IMR-90 (cell line): ENCODE measurements around the gene CCDC122. TPM values are rescaled to one million over a fixed set of nuclear protein-coding genes. Genes with fewer than 3 reads are reported as not detected.

ENCODE experiments used
- ATAC-seq: fragments of 200-7000 bp; cut with Tn5 transposase; 2 replicates; pipeline ENCODE4 v1.9.1; 2020; ENCODE audit warnings: low read depth, mild to moderate bottlenecking, moderate library complexity
- BruUV-seq: library from RNA; stranded (reverse); fragments of 400-500 nt; replicated peaks from 2 replicates; lab custom pipeline; 2021; lab: Mats Ljungman, UMichigan
- CTCF ChIA-PET: fragments of 300-600 bp; formaldehyde crosslinking; extraction: SDS; loops from one replicate; lab custom pipeline; 2021; ENCODE audit warnings: antibody characterized with exemption; lab: Yijun Ruan, JAX
- POLR2A ChIA-PET: fragments of 300-600 bp; sonication (Branson Sonifier 250); formaldehyde crosslinking; loops from one replicate; lab custom pipeline; 2022; ENCODE audit warnings: antibody characterized with exemption; ENCODE audit not compliant: unreplicated experiment; lab: Charles Lee
- DNase-seq: peaks from one replicate; pipeline ENCODE4 v3.0.0; 2013
- H2AFZ ChIP-seq: replicated peaks from 2 replicates; pipeline ENCODE3; 2013; ENCODE audit warnings: low read length, mild to moderate bottlenecking; ENCODE audit not compliant: poor library complexity
- H2AK5ac ChIP-seq: 2 replicates; pipeline ENCODE4 v1.6.1; 2013; ENCODE audit warnings: low read depth, low read length, inconsistent platforms
- H2AK9ac ChIP-seq: replicated peaks from 2 replicates; pipeline ENCODE3; 2013; ENCODE audit warnings: mild to moderate bottlenecking, low read depth, low read length, moderate library complexity; ENCODE audit not compliant: poor library complexity
- H2BK120ac ChIP-seq: 2 replicates; pipeline ENCODE4 v1.6.1; 2013; ENCODE audit warnings: low read depth, low read length, inconsistent platforms
- H2BK15ac ChIP-seq: 3 replicates; pipeline ENCODE4 v1.6.1; 2013; ENCODE audit warnings: low read depth, low read length, inconsistent platforms
- H2BK20ac ChIP-seq: 2 replicates; pipeline ENCODE4 v1.6.1; 2013; ENCODE audit warnings: low read depth, mild to moderate bottlenecking, inconsistent platforms, low read length, moderate library complexity
- H2BK5ac ChIP-seq: 2 replicates; pipeline ENCODE4 v1.6.1; 2013; ENCODE audit warnings: mild to moderate bottlenecking, low read depth, low read length, inconsistent platforms; ENCODE audit not compliant: poor library complexity, severe bottlenecking
- H3K14ac ChIP-seq: replicated peaks from 2 replicates; pipeline ENCODE4 v1.6.1; 2013; ENCODE audit warnings: low read depth, low read length, inconsistent platforms
- H3K18ac ChIP-seq: 2 replicates; pipeline ENCODE4 v1.6.1; 2013; ENCODE audit warnings: low read depth, low read length, control low read depth
- H3K23ac ChIP-seq: 2 replicates; pipeline ENCODE4 v1.6.1; 2013; ENCODE audit warnings: low read depth, low read length, inconsistent platforms
- H3K27ac ChIP-seq: 2 replicates; pipeline ENCODE4 v1.5.1; 2013; ENCODE audit warnings: mild to moderate bottlenecking, control low read depth, low read length; ENCODE audit not compliant: insufficient read depth
- H3K27me3 ChIP-seq: 2 replicates; pipeline ENCODE4 v1.6.1; 2013; ENCODE audit warnings: low read length; ENCODE audit not compliant: control insufficient read depth, insufficient read depth
- H3K36me3 ChIP-seq: 2 replicates; pipeline ENCODE4 v1.6.1; 2013; ENCODE audit warnings: low read length, mixed read lengths; ENCODE audit not compliant: control insufficient read depth, insufficient read depth
- H3K4ac ChIP-seq: 2 replicates; pipeline ENCODE4 v1.6.1; 2013; ENCODE audit warnings: low read depth, low read length, inconsistent platforms
- H3K4me1 ChIP-seq: 2 replicates; pipeline ENCODE4 v1.6.1; 2013; ENCODE audit warnings: low read length, mixed read lengths; ENCODE audit not compliant: control insufficient read depth, insufficient read depth
- H3K4me2 ChIP-seq: 2 replicates; pipeline ENCODE4 v1.6.1; 2013; ENCODE audit warnings: low read depth, mild to moderate bottlenecking, control low read depth, low read length, moderate library complexity
- H3K4me3 ChIP-seq: 2 replicates; pipeline ENCODE4 v1.5.1; 2013; ENCODE audit warnings: low read depth, mild to moderate bottlenecking, control low read depth, low read length, moderate library complexity; ENCODE audit not compliant: insufficient read depth
- H3K56ac ChIP-seq: 2 replicates; pipeline ENCODE4 v1.6.1; 2013; ENCODE audit warnings: low read length, inconsistent platforms; ENCODE audit not compliant: insufficient read depth; ENCODE audit errors: extremely low read depth
- H3K79me1 ChIP-seq, 2 experiments: 2 replicates each; pipeline ENCODE4 v1.6.1; 2013; ENCODE audit warnings: low read length in 2 of 2, inconsistent platforms in 1 of 2, low read depth in 1 of 2
- H3K9ac ChIP-seq: 2 replicates; pipeline ENCODE4 v1.6.1; 2013; ENCODE audit warnings: low read depth, low read length, control low read depth
- H3K9me1 ChIP-seq: 2 replicates; pipeline ENCODE4 v1.6.1; 2013; ENCODE audit warnings: low read length, inconsistent platforms; ENCODE audit not compliant: insufficient read depth
- H3K9me3 ChIP-seq: 2 replicates; pipeline ENCODE4 v1.6.1; 2013; ENCODE audit warnings: low read length; ENCODE audit not compliant: control insufficient read depth, insufficient read depth
- H4K20me1 ChIP-seq: 2 replicates; pipeline ENCODE4 v1.6.1; 2013; ENCODE audit warnings: low read length, inconsistent platforms; ENCODE audit not compliant: insufficient read depth
- H4K5ac ChIP-seq: 2 replicates; pipeline ENCODE4 v1.6.1; 2013; ENCODE audit warnings: mild to moderate bottlenecking, low read depth, low read length, control low read depth
- H4K8ac ChIP-seq, 2 experiments: 2 replicates each; pipeline ENCODE4 v1.6.1; 2013; ENCODE audit warnings: low read depth in 2 of 2, low read length in 2 of 2, control low read depth in 1 of 2, inconsistent platforms in 1 of 2
- H4K91ac ChIP-seq: 2 replicates; pipeline ENCODE4 v1.6.1; 2013; ENCODE audit warnings: low read depth, low read length, inconsistent platforms; ENCODE audit not compliant: insufficient read depth
- BHLHE40 ChIP-seq: fragments of 150-350 bp; IDR thresholded peaks from 2 replicates; pipeline ENCODE4 v1.6.1; 2016; ENCODE audit warnings: mild to moderate bottlenecking, low read depth, low read length
- CEBPB ChIP-seq: IDR thresholded peaks from 2 replicates; pipeline ENCODE4 v1.6.1; 2012; ENCODE audit warnings: low read depth, low read length, improper control_type of control experiment
- ELK1 ChIP-seq: fragments of 150-350 bp; IDR thresholded peaks from 2 replicates; pipeline ENCODE4 v1.6.1; 2016; ENCODE audit warnings: low read depth, mild to moderate bottlenecking, low read length, moderate library complexity, borderline replicate concordance
- MXI1 ChIP-seq: IDR thresholded peaks from 2 replicates; pipeline ENCODE4 v1.6.1; 2012; ENCODE audit warnings: low read depth, mild to moderate bottlenecking, low read length, moderate library complexity, borderline replicate concordance
- WGBS, 2 experiments: methylation state at CpG; one replicate each; pipeline versions ENCODE4 v1.1.5 to v1.1.7; 2013; ENCODE audit warnings: missing lambda C conversion rate in 2 of 2; ENCODE audit not compliant: insufficient read length in 1 of 2; ENCODE audit errors: extremely low coverage in 2 of 2; 5-methylcytosine and 5-hydroxymethylcytosine counted together
- dilution Hi-C: fragments of 300-500 bp; cut with HindIII; formaldehyde crosslinking; loops from one replicate; pipeline ENCODE4 v1.14.3; 2018; ENCODE audit warnings: low sequenced_read_pairs; ENCODE audit not compliant: unreplicated experiment
- in situ Hi-C: fragments of 300-500 bp; cut with MboI; formaldehyde crosslinking; loops from 3 replicates; pipeline ENCODE4 v1.14.3; 2019; ENCODE audit warnings: low sequenced_read_pairs, inconsistent platforms, mixed read lengths
- intact Hi-C: fragments of 100-400 bp; cut with micrococcal nuclease; formaldehyde crosslinking; loops from 2 replicates; pipeline ENCODE4 v1.10.0; 2022
- polyA plus RNA-seq, 3 experiments: library from polyadenylated mRNA; depleted of rRNA; stranded (reverse); fragments of >200 nt; gene quantifications; 2 replicates each; pipeline ENCODE4 v1.2.3, GENCODE V29; 2012; ENCODE audit warnings: low replicate concordance in 1 of 3
- total RNA-seq: library from RNA; depleted of rRNA; stranded (reverse); fragments of >200 nt; gene quantifications from 2 replicates; pipeline ENCODE4 v1.2.3, GENCODE V29; 2012

Gene CCDC122
- total and polyA plus RNA-seq, 2 of the 4 experiments (the other 2 are of a cell fraction), result 0.70 to 0.72 TPM

GRCh38 chr13:43838909-43839308 lies 40.6 kb downstream of the CCDC122 start:
- ChIA-PET POLR2A (no interaction called here), CTCF (no interaction called here)
- Histone ChIP-seq H2BK20ac (no peak overlapping the region), H3K14ac (no peak overlapping the region), H3K36me3 (no peaks in the 10 kb centered on the region), H4K8ac (no peak overlapping the region), H3K4ac (no peak overlapping the region), H3K56ac (no peak overlapping the region), H2BK120ac (no peak overlapping the region), H3K18ac (no peak overlapping the region), H3K4me1 (no peaks in the 10 kb centered on the region; the same call in 1 of the 2 replicates), H3K4me2 (no peak overlapping the region), H3K9me3 (no peaks in the 10 kb centered on the region), H2AK5ac (no peak overlapping the region), H4K20me1 (no peaks in the 10 kb centered on the region), H2AK9ac (no peak overlapping the region), H2BK15ac (no peak overlapping the region), H4K91ac (no peak overlapping the region), H4K5ac (no peak overlapping the region), H3K79me1 (no peaks in the 10 kb centered on the region), H3K9me1 (no peaks in the 10 kb centered on the region), H3K27ac (no peak overlapping the region), H3K9ac (no peak overlapping the region), H2AFZ (no peak overlapping the region), H3K27me3 (no peaks in the 10 kb centered on the region), H2BK5ac (no peak overlapping the region), H3K23ac (no peak overlapping the region), H3K4me3 (no peak overlapping the region)
- BruUV-seq, result no TSS peak
- no peak; the same call in 1 of the 2 replicates for ATAC-seq
- TF ChIP-seq MXI1 (no peak), CEBPB (peak; percentile 34; the same call in 1 of the 2 replicates), ELK1 (no peak), BHLHE40 (peak; percentile 62)
- in situ Hi-C loops (no loop called here), intact Hi-C loops (no loop called here), dilution Hi-C loops (no loop called here)
- peak; percentile 54 for DNase-seq
- no CpG with 5 or more reads among the region's 4 CpGs for WGBS, 2 experiments
